ENCODE data around the gene NEU2. TPM values are rescaled to one million over a fixed set of nuclear protein-coding genes. Genes with fewer than 3 reads are reported as not detected.
A peak's percentile ranks its signal among the peaks of the same experiment; 100 is the strongest.

Gene NEU2
- total RNA-seq, 2 donors from 2014 or later: not detected

GRCh38 chr2:233075141-233075965 is 42.9 kb downstream of the NEU2 start:
- Histone ChIP-seq H3K4me3 (ENCODE audit: low read length) (no peak overlapping the region), H3K9me3 (ENCODE audit: control insufficient read depth, low read length) (peaks cover 10% of the 10 kb centered on the region), H3K27ac (ENCODE audit: low read depth, low read length) (no peak overlapping the region), H3K27me3 (ENCODE audit: control insufficient read depth, insufficient read depth, low read length, poor library complexity, severe bottlenecking) (no peaks in the 10 kb centered on the region), H3K4me1 (ENCODE audit: control insufficient read depth, insufficient read depth, low read length) (no peaks in the 10 kb centered on the region), H3K36me3 (ENCODE audit: control insufficient read depth, insufficient read depth, low read length) (no peaks in the 10 kb centered on the region), H3K9ac (ENCODE audit: extremely low read depth, low read length, poor library complexity, severe bottlenecking) (no peak overlapping the region)
- H3K27ac Mint-ChIP-seq: no peak overlapping the region
- H3K4me1 Mint-ChIP-seq: peaks cover 4% of the 10 kb centered on the region
- peaks cover 15% of the 10 kb centered on the region for H3K9me3 Mint-ChIP-seq
- H3K4me3 Mint-ChIP-seq: no peak overlapping the region
- 90 to 94% methylated on average over 6 of the region's 6 CpGs for WGBS, 2 experiments (ENCODE audit: insufficient coverage in 1 of 2, insufficient read length in 1 of 2)
- TF ChIP-seq CTCF (conservative IDR thresholded peaks at IDR 0.05): no peak
- peak; percentile 62 for DNase-seq
- H3K27me3 Mint-ChIP-seq (ENCODE audit: insufficient read depth): no peaks in the 10 kb centered on the region
- H3K36me3 Mint-ChIP-seq (ENCODE audit: low read depth): no peaks in the 10 kb centered on the region

- H3K27ac Mint-ChIP-seq: no peak overlapping the region
- Histone ChIP-seq H3K9ac (ENCODE audit: extremely low read depth, low read length, poor library complexity, severe bottlenecking) (no peak overlapping the region), H3K4me3 (ENCODE audit: low read length) (no peak overlapping the region), H3K36me3 (ENCODE audit: control insufficient read depth, insufficient read depth, low read length) (no peaks in the 10 kb centered on the region), H3K9me3 (ENCODE audit: control insufficient read depth, low read length) (peaks cover 10% of the 10 kb centered on the region), H3K4me1 (ENCODE audit: control insufficient read depth, insufficient read depth, low read length) (no peaks in the 10 kb centered on the region), H3K27ac (ENCODE audit: low read depth, low read length) (no peak overlapping the region), H3K27me3 (ENCODE audit: control insufficient read depth, insufficient read depth, low read length, poor library complexity, severe bottlenecking) (no peaks in the 10 kb centered on the region)
- H3K36me3 Mint-ChIP-seq (ENCODE audit: low read depth): no peaks in the 10 kb centered on the region
- 50 to 53% methylated on average over 2 of the region's 2 CpGs for WGBS, 2 experiments (ENCODE audit: insufficient coverage in 1 of 2, insufficient read length in 1 of 2)
- peaks cover 4% of the 10 kb centered on the region for H3K4me1 Mint-ChIP-seq
- no peak overlapping the region for H3K4me3 Mint-ChIP-seq
- TF ChIP-seq CTCF (conservative IDR thresholded peaks at IDR 0.05): no peak
- peaks cover 11% of the 10 kb centered on the region for H3K9me3 Mint-ChIP-seq
- peak; percentile 65 for DNase-seq
- no peaks in the 10 kb centered on the region for H3K27me3 Mint-ChIP-seq (ENCODE audit: insufficient read depth)
These were observed 43.5 kb downstream of the NEU2 start for GRCh38 chr2:233075966-233076339.

GRCh38 chr2:233076749-233077148 is 44.3 kb downstream of the NEU2 start:
- 93 to 100% methylated on average over 1 to 3 of the region's 3 CpGs for WGBS, 2 experiments (ENCODE audit: insufficient coverage in 1 of 2, insufficient read length in 1 of 2)
- no peak overlapping the region for H3K27ac Mint-ChIP-seq

More at GRCh38 chr2:233076749-233077148, 44.3 kb downstream of the NEU2 start:
- Histone ChIP-seq H3K36me3 (ENCODE audit: control insufficient read depth, insufficient read depth, low read length) (no peaks in the 10 kb centered on the region), H3K9ac (ENCODE audit: extremely low read depth, low read length, poor library complexity, severe bottlenecking) (no peak overlapping the region), H3K4me1 (ENCODE audit: control insufficient read depth, insufficient read depth, low read length) (no peaks in the 10 kb centered on the region), H3K4me3 (ENCODE audit: low read length) (no peak overlapping the region), H3K27me3 (ENCODE audit: control insufficient read depth, insufficient read depth, low read length, poor library complexity, severe bottlenecking) (no peaks in the 10 kb centered on the region), H3K27ac (ENCODE audit: low read depth, low read length) (no peak overlapping the region), H3K9me3 (ENCODE audit: control insufficient read depth, low read length) (peaks cover 3% of the 10 kb centered on the region)
- no peaks in the 10 kb centered on the region for H3K36me3 Mint-ChIP-seq (ENCODE audit: low read depth)
- DNase-seq: no peak
- peaks cover 5% of the 10 kb centered on the region for H3K9me3 Mint-ChIP-seq
- no peak for TF ChIP-seq CTCF (conservative IDR thresholded peaks at IDR 0.05)
- H3K4me3 Mint-ChIP-seq: no peak overlapping the region
- peaks cover 4% of the 10 kb centered on the region for H3K4me1 Mint-ChIP-seq
- no peaks in the 10 kb centered on the region for H3K27me3 Mint-ChIP-seq (ENCODE audit: insufficient read depth)
